ENCODE measurements around the gene HARBI1. TPM values are rescaled to one million over a fixed set of nuclear protein-coding genes. Genes with fewer than 3 reads are reported as not detected.

Gene HARBI1
- total and polyA plus RNA-seq, 2 of the 8 experiments (the other 6 are each of a cell fraction or from before 2014, with no cell fraction given) = 3.8 to 5.1 TPM

DNA sequence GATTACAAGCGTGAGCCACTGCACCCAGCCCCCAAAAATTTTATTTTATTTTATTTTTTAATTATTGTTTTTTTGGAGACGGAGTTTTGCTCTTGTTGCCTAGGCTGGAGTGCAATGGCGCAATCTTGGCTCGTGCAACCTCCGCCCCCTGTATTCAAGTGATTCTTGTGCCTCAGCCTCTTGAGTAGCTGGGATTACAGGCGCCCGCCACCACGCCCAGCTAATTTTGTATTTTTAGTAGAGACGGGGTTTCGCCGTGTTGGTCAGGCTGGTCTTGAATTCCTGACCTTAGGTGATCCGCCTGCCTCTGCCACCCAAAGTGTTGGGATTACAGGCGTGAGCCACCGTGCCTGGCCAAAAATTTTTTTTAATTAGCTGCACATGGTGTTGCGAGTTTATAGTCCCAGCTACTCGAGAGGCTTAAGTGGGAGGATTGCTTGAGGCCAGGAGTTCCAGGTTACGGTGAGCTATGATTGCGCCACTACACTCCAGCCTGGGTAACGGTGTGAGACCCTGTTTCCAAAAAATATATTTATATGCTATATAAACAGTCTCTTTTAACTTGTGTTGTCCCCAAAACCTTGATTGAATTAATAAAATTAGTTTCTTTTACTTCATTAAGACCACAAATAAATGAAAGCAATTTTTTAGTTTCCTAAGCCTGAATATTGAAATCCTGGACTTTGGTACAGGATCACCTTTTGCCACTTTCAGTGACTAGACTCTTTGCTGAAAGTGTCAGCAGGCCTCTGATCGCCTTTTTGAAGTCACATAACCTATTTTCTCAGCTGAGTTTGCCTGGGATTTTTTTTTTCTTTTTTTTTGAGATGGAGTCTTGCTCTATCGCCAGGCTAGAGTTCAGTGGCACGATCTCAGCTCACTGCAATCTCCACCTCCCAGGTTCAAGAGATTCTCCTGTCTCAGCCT is 16.5 kb upstream of the HARBI1 start:
- H3K79me2 ChIP-seq (ENCODE audit: control insufficient read depth in 1 of 2, insufficient read depth in 2 of 2, low read length in 2 of 2) = no peaks in the 10 kb centered on the region; a peak in 1 of 4 replicates
- H3K14ac ChIP-seq (ENCODE audit: insufficient read length) = no peak overlapping the region
- no peak overlapping the region for H2AFZ ChIP-seq (ENCODE audit: low read length)
- 0 out of 2 replicates have a peak, but pooled peaks cover 2% of the 10 kb centered on the region for H3K79me1 ChIP-seq (ENCODE audit: low read depth, low read length)
- H3K9me3 ChIP-seq (ENCODE audit: insufficient read depth in 2 of 2, low read depth in 1 of 2, low read length in 1 of 2) = no peaks in the 10 kb centered on the region
- 92% methylated on average over 22 of the region's 22 CpGs; no CpG with 5 or more reads in 1 of the 2 experiments for WGBS, 2 experiments (ENCODE audit: extremely low coverage in 1 of 2, insufficient coverage in 1 of 2, insufficient read length in 1 of 2, insufficient replicate concordance in 2 of 2, low coverage in 1 of 2, low lambda C conversion rate in 2 of 2, missing lambda C conversion rate in 1 of 2)
- no peaks in the 10 kb centered on the region for H3K27me3 ChIP-seq (replicated peaks in 1 of 4; ENCODE audit: control insufficient read depth in 3 of 4, extremely low read depth in 1 of 4, insufficient read depth in 3 of 4, low read length in 3 of 4)
- no peak overlapping the region for H3K4ac ChIP-seq (replicated peaks; ENCODE audit: insufficient read length, low read depth, low read length)
- H3K18ac ChIP-seq (ENCODE audit: extremely low read depth, low read length) = no peak overlapping the region
- no peak overlapping the region for H3K4me2 ChIP-seq (ENCODE audit: insufficient read depth in 1 of 2, low read depth in 2 of 2, low read length in 2 of 2)
- H2BK120ac ChIP-seq (replicated peaks; ENCODE audit: low read depth, low read length) = no peak overlapping the region
- H2BK15ac ChIP-seq (ENCODE audit: low read length) = no peak overlapping the region
- H3K56ac ChIP-seq (replicated peaks; ENCODE audit: insufficient read length, low read depth, low read length) = no peak overlapping the region
- no peak overlapping the region for H4K91ac ChIP-seq (replicated peaks; ENCODE audit: insufficient read length, low read length)
- peaks cover 0 to 11% (median 5%) of the 10 kb centered on the region in 4 experiments; a peak in 2 of 8 replicates for H3K36me3 ChIP-seq (ENCODE audit: control insufficient read depth in 2 of 4, insufficient read depth in 4 of 4, low read length in 3 of 4)
- no peaks in the 10 kb centered on the region for H3K23me2 ChIP-seq (ENCODE audit: low read depth, low read length)
- H2BK20ac ChIP-seq (ENCODE audit: low read length) = no peak overlapping the region
- H2BK5ac ChIP-seq (ENCODE audit: low read depth, low read length) = no peak overlapping the region
- no peak overlapping the region for H3K9ac ChIP-seq (replicated peaks in 1 of 4; ENCODE audit: extremely low read depth in 1 of 4, low read depth in 3 of 4, low read length in 3 of 4)
- no peak overlapping the region for H4K5ac ChIP-seq (ENCODE audit: insufficient read length, low read depth, low read length)
- TF ChIP-seq TCF12 (IDR thresholded peaks at IDR 0.05; ENCODE audit: low read depth, low read length) (no peak), KDM1A (IDR thresholded peaks at IDR 0.05; ENCODE audit: borderline replicate concordance, low read length) (no peak), SIN3A (conservative IDR thresholded peaks at IDR 0.05 in 1 of 2, IDR thresholded peaks at IDR 0.05 in 1 of 2; ENCODE audit: low read depth in 1 of 2, low read length in 2 of 2) (no peak), POLR2AphosphoS5 (IDR thresholded peaks at IDR 0.05; ENCODE audit: low read depth, low read length) (no peak), NRF1 (IDR thresholded peaks at IDR 0.05; ENCODE audit: low read depth, low read length) (no peak), SUZ12 (IDR thresholded peaks at IDR 0.05; ENCODE audit: low read length) (no peak), BRCA1 (IDR thresholded peaks at IDR 0.05; ENCODE audit: low read depth, low read length) (no peak), EGR1 (IDR thresholded peaks at IDR 0.05; ENCODE audit: borderline replicate concordance, low read depth, low read length) (no peak)
- TF ChIP-seq, protein P1, sequence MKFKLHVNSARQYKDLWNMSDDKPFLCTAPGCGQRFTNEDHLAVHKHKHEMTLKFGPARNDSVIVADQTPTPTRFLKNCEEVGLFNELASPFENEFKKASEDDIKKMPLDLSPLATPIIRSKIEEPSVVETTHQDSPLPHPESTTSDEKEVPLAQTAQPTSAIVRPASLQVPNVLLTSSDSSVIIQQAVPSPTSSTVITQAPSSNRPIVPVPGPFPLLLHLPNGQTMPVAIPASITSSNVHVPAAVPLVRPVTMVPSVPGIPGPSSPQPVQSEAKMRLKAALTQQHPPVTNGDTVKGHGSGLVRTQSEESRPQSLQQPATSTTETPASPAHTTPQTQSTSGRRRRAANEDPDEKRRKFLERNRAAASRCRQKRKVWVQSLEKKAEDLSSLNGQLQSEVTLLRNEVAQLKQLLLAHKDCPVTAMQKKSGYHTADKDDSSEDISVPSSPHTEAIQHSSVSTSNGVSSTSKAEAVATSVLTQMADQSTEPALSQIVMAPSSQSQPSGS (IDR thresholded peaks at IDR 0.05; ENCODE audit: low read length) = no peak
- no peaks in the 10 kb centered on the region for H3K4me1 ChIP-seq (replicated peaks in 1 of 4; ENCODE audit: control insufficient read depth in 3 of 4, insufficient read depth in 4 of 4, low read length in 3 of 4)
- no peak overlapping the region for H4K8ac ChIP-seq (ENCODE audit: extremely low read depth, insufficient read depth, low read length)
- peaks cover 0 to 3% of the 10 kb centered on the region in 2 experiments for H4K20me1 ChIP-seq (replicated peaks in 1 of 2; ENCODE audit: control insufficient read depth in 1 of 2, insufficient read depth in 2 of 2, low read length in 2 of 2)
- CTCF ChIA-PET (ENCODE audit: partially characterized antibody) = interaction anchor here (0.6 to 1.4 kb wide), 5 partner anchors 8 to 39 kb away, joined by 3 to 4 read pairs (median 4); no protein-coding TSS in a partner anchor
- no peak overlapping the region for H2BK12ac ChIP-seq (ENCODE audit: low read depth, low read length)
- H3K4me3 ChIP-seq (ENCODE audit: extremely low read depth in 1 of 4, insufficient read depth in 2 of 4, low read depth in 3 of 4, low read length in 4 of 4) = no peak overlapping the region
- no peak overlapping the region for H2AK5ac ChIP-seq (ENCODE audit: low read depth, low read length)
- DNase-seq (ENCODE audit: low read depth in 1 of 2, low spot score in 2 of 2) = no peak
- no peak for FAIRE-seq
- H3K27ac ChIP-seq (ENCODE audit: low read depth, low read length) = no peak overlapping the region
- H3K23ac ChIP-seq (ENCODE audit: insufficient read length) = no peak overlapping the region
- POLR2A ChIA-PET (ENCODE audit: partially characterized antibody) = interaction anchor here (1.5 kb wide), 1 partner anchor 15 kb away, joined by 3 read pairs; no protein-coding TSS in a partner anchor

Measured in H1 (cell line).